Fibroblast of pulmonary artery (primary cell): ENCODE measurements around the gene MCM5.
"Not testable (repeated sequence)": the region's sequence is repeated elsewhere in the genome, so short reads cannot be mapped to it uniquely, and the experiment has no call there.

Source experiments
- DNase-seq: peaks from one replicate; pipeline ENCODE4 v3.0.0-alpha.2; 2010; ENCODE audit warnings: low read depth
- H3K4me3 ChIP-seq: replicated peaks from 2 replicates; pipeline ENCODE4 v1.5.1; 2011; ENCODE audit warnings: low read depth, mild to moderate bottlenecking, control low read depth, low read length, moderate library complexity
- TF ChIP-seq, protein P1 (sequence below): IDR thresholded peaks from 2 replicates; pipeline ENCODE4 v1.5.1; 2011; ENCODE audit warnings: mild to moderate bottlenecking, control low read depth, low read length, inconsistent platforms; ENCODE audit errors: missing control alignments

The MCM5 gene

DNA sequence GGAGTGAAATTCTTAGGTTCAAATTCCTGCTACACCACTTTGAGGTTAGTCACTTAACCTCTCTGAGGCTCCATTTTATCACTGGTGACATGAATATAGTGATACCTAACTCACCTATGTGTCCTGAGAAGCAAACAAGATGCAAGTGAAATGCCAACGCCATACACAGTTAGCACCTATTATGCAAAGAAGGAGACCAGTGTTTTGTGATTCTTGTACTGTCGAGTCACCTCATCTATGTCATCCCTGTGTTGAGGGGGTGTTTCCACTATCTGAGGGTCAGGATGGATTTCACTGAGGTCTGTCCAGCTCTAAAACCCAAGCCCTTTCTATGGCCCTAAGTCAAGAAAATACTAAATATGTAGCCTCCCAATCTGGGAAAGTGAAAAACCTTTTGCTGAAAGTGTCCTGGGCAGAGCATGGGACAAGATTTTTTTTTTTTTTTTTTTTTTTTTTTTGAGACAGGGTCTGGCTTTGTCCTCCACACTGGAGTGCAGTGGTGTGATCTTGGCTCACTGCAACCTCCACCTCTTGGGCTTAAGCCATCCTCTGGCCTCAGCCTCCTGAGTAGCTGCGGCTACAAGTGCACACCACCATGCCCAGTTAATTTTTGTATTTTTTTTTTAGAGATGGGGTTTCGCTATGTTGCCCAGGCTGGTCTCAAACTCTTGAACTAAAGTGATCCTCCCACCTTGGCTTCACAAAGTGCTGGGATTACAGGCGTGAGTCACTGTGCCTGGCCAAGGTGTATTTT is 5.0 kb upstream of the MCM5 start:
- no peak overlapping the region for H3K4me3 ChIP-seq
- DNase-seq = no peak
- TF ChIP-seq, protein P1, sequence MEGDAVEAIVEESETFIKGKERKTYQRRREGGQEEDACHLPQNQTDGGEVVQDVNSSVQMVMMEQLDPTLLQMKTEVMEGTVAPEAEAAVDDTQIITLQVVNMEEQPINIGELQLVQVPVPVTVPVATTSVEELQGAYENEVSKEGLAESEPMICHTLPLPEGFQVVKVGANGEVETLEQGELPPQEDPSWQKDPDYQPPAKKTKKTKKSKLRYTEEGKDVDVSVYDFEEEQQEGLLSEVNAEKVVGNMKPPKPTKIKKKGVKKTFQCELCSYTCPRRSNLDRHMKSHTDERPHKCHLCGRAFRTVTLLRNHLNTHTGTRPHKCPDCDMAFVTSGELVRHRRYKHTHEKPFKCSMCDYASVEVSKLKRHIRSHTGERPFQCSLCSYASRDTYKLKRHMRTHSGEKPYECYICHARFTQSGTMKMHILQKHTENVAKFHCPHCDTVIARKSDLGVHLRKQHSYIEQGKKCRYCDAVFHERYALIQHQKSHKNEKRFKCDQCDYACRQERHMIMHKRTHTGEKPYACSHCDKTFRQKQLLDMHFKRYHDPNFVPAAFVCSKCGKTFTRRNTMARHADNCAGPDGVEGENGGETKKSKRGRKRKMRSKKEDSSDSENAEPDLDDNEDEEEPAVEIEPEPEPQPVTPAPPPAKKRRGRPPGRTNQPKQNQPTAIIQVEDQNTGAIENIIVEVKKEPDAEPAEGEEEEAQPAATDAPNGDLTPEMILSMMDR = no peak

GRCh38 chr22:35396622-35397021 is 3.3 kb upstream of the MCM5 start:
- DNase-seq = not testable (repeated sequence)

GRCh38 chr22:35397095-35397904 is 2.6 kb upstream of the MCM5 start:
- peak; percentile 45 for DNase-seq
- H3K4me3 ChIP-seq = no peak overlapping the region
- TF ChIP-seq, protein P1 = no peak

More at GRCh38 chr22:35396622-35397021, 3.3 kb upstream of the MCM5 start:
- not testable (repeated sequence) for H3K4me3 ChIP-seq

GRCh38 chr22:35398591-35398973 is 1.4 kb upstream of the MCM5 start:
- no peak for DNase-seq
- TF ChIP-seq, protein P1 = no peak
- H3K4me3 ChIP-seq = no peak overlapping the region

DNA sequence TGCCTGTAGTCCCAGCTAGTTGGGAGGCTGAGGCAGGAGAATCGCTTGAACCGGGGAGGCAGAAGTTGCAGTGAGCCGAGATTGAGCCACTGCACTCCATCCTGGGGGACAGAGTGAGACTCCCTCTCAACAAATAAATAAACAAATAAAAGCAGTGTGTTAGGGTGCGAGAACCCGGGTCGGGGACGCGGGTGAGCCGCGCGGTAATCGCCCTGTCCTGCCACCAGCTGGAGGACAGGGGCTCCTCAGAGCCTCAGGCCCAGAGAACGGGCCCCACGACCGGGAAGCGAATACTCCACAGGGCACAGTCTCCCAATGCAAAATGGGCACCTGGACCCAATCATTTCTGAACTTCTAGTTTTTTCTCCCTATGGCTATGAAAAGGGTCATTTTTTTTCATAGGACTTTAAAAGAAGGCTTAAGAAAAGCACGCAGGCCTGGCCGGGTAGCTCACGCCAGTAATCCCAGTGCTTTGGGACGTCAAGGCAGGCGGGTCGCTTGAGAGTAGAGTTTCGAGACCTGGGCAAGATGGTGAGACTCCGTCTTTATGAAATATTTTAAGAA is 744 bp upstream of the MCM5 start:
- H3K4me3 ChIP-seq = peak overlapping the region; percentile 89
- DNase-seq = no peak

GRCh38 chr22:35400501-35400790 is 506 bp downstream of the MCM5 start:
- TF ChIP-seq, protein P1 = no peak
- H3K4me3 ChIP-seq = peak overlapping the region; percentile 89
- no peak for DNase-seq

More for the DNA sequence above, 744 bp upstream of the MCM5 start:
- TF ChIP-seq, protein P1 = no peak

GRCh38 chr22:35401863-35402262 is 1.9 kb downstream of the MCM5 start:
- TF ChIP-seq, protein P1 = no peak
- no peak for DNase-seq
- no peak overlapping the region for H3K4me3 ChIP-seq
